ENCODE data around the gene DTX3.
"Not testable (repeated sequence)": the region's sequence is repeated elsewhere in the genome, so short reads cannot be mapped to it uniquely, and the experiment has no call there.

Gene DTX3

GRCh38 chr12:57604454-57604991, at the start of gene DTX3:
Gene DTX3 (plus strand): TSS chr12:57604824. CDS start chr12:57606518, 1,694 bp downstream.
- no peak for FAIRE-seq

- no peak for FAIRE-seq
Measured at GRCh38 chr12:57554897-57555296, 49.7 kb upstream of the DTX3 start.

GRCh38 chr12:57558864-57559263, 45.8 kb upstream of the DTX3 start:
- no peak for FAIRE-seq

- FAIRE-seq = no peak
Measured at GRCh38 chr12:57560516-57560915, 44.1 kb upstream of the DTX3 start.

GRCh38 chr12:57561117-57561516, 43.5 kb upstream of the DTX3 start:
- not testable (repeated sequence) for FAIRE-seq

- no peak for FAIRE-seq
Measured at GRCh38 chr12:57563358-57563757, 41.3 kb upstream of the DTX3 start.

- FAIRE-seq = no peak
Measured at GRCh38 chr12:57564178-57564740, 40.4 kb upstream of the DTX3 start.

- no peak for FAIRE-seq
Measured at GRCh38 chr12:57568838-57569237, 35.8 kb upstream of the DTX3 start.

GRCh38 chr12:57569858-57570257, 34.8 kb upstream of the DTX3 start:
- no peak for FAIRE-seq

GRCh38 chr12:57570438-57570837, 34.2 kb upstream of the DTX3 start:
- not testable (repeated sequence) for FAIRE-seq

- FAIRE-seq = no peak
Measured at GRCh38 chr12:57571926-57572762, 32.5 kb upstream of the DTX3 start.

GRCh38 chr12:57574795-57575194, 29.8 kb upstream of the DTX3 start:
- no peak for FAIRE-seq

- no peak for FAIRE-seq
Measured at GRCh38 chr12:57575771-57576612, 28.6 kb upstream of the DTX3 start.

GRCh38 chr12:57576613-57577160, 27.9 kb upstream of the DTX3 start:
- no peak for FAIRE-seq

GRCh38 chr12:57577981-57578758, 26.5 kb upstream of the DTX3 start:
- no peak for FAIRE-seq

GRCh38 chr12:57579011-57579410, 25.6 kb upstream of the DTX3 start:
- no peak for FAIRE-seq

GRCh38 chr12:57579677-57580465, 24.8 kb upstream of the DTX3 start:
- no peak for FAIRE-seq

GRCh38 chr12:57580466-57580795, 24.2 kb upstream of the DTX3 start:
- no peak for FAIRE-seq

GRCh38 chr12:57581802-57582201, 22.8 kb upstream of the DTX3 start:
- no peak for FAIRE-seq

- FAIRE-seq = no peak
Measured at GRCh38 chr12:57582440-57582839, 22.2 kb upstream of the DTX3 start.

Measured in endometrium (tissue), 2 donors.